Hypothalamus (tissue), 51 donors: Measurements from ENCODE around the gene ADIPOR2.
"Not testable (repeated sequence)": the region's sequence is repeated elsewhere in the genome, so short reads cannot be mapped to it uniquely, and the experiment has no call there.

Source experiments
- DNase-seq, 51 donors: peaks; one replicate each; lab custom pipeline; 2025; lab: John Stamatoyannopoulos, UW

ADIPOR2 gene

GRCh38 chr12:1663440-1664132 is 27.3 kb upstream of the ADIPOR2 start:
- no peak for DNase-seq

GRCh38 chr12:1665366-1665765 is 25.5 kb upstream of the ADIPOR2 start:
- DNase-seq, result no peak

- DNase-seq, result no peak
Measured at GRCh38 chr12:1666215-1666614, 24.7 kb upstream of the ADIPOR2 start.

- DNase-seq, result no peak
Measured at GRCh38 chr12:1666685-1667162, 24.1 kb upstream of the ADIPOR2 start.

- DNase-seq, result peak in 3 of 51 donors; percentile 19 to 34 (median 33)
Measured at GRCh38 chr12:1668833-1669543, 21.9 kb upstream of the ADIPOR2 start.

- DNase-seq, result no peak
Measured at GRCh38 chr12:1670358-1671268, 20.3 kb upstream of the ADIPOR2 start.

- DNase-seq, result no peak
Measured at GRCh38 chr12:1676043-1676442, 14.8 kb upstream of the ADIPOR2 start.

GRCh38 chr12:1680804-1681492 is 9.9 kb upstream of the ADIPOR2 start:
- no peak for DNase-seq

- DNase-seq, result no peak
Measured at GRCh38 chr12:1681493-1681807, 9.4 kb upstream of the ADIPOR2 start.

GRCh38 chr12:1688086-1688710 is 2.7 kb upstream of the ADIPOR2 start:
- DNase-seq, result no peak

- DNase-seq, result peak in 16 of 51 donors; percentile 48 to 80 (median 60)
Measured at GRCh38 chr12:1691123-1692007, 495 bp downstream of the ADIPOR2 start.

- DNase-seq, result no peak
Measured at GRCh38 chr12:1692226-1692625, 1.4 kb downstream of the ADIPOR2 start.

- no peak for DNase-seq
Measured at GRCh38 chr12:1692895-1693610, 2.2 kb downstream of the ADIPOR2 start.

GRCh38 chr12:1695097-1695496 is 4.2 kb downstream of the ADIPOR2 start:
- not testable (repeated sequence) for DNase-seq

- no peak for DNase-seq
Measured at GRCh38 chr12:1695886-1696670, 5.2 kb downstream of the ADIPOR2 start.

GRCh38 chr12:1696800-1697199 is 5.9 kb downstream of the ADIPOR2 start:
- DNase-seq, result no peak

- no peak for DNase-seq
Measured at GRCh38 chr12:1697271-1697670, 6.4 kb downstream of the ADIPOR2 start.

GRCh38 chr12:1698720-1699119 is 7.8 kb downstream of the ADIPOR2 start:
- no peak for DNase-seq
